Prostate gland (tissue), 2 donors: Measurements from ENCODE around the gene DTL.

ENCODE experiments used
- CTCF ChIP-seq, 4 experiments: fragments of 200-600 bp in 2 of 4; fragments of 450-650 bp in 2 of 4; sonication (generic) in 2 of 4; IDR thresholded peaks; 1 replicate in 3 of 4; 2 replicates in 1 of 4; pipeline ENCODE4 v1.5.1; 2016 to 2019; ENCODE audit warnings: antibody characterized with exemption in 4 of 4, mild to moderate bottlenecking in 2 of 4, moderate library complexity in 2 of 4
- POLR2A ChIP-seq: fragments of 450-650 bp; IDR thresholded peaks from one replicate; pipeline ENCODE4 v1.6.1; 2016; ENCODE audit warnings: antibody characterized with exemption, mild to moderate bottlenecking
- POLR2AphosphoS5 ChIP-seq: sonication (generic); formaldehyde crosslinking; IDR thresholded peaks from one replicate; pipeline ENCODE4 v1.6.1; 2017; ENCODE audit warnings: antibody characterized with exemption

- TF ChIP-seq CTCF (IDR thresholded peaks at IDR 0.05) (no peak), POLR2AphosphoS5 (no peak), POLR2A (no peak)
These were observed 14.0 kb upstream of the DTL start for GRCh38 chr1:212021563-212021962.
